AG04450 (cell line): Measurements from ENCODE around the gene PIGP. TPM values are rescaled to one million over a fixed set of nuclear protein-coding genes. Genes with fewer than 3 reads are reported as not detected.
"Not testable (repeated sequence)": the region's sequence is repeated elsewhere in the genome, so short reads cannot be mapped to it uniquely, and the experiment has no call there.

ENCODE experiments used
- CTCF ChIA-PET: fragments of 300-600, 350-600 bp; formaldehyde crosslinking; extraction: SDS; loops from one replicate; lab custom pipeline; 2022; ENCODE audit warnings: antibody characterized with exemption, inconsistent platforms; lab: Charles Lee
- POLR2A ChIA-PET: fragments of 350-600 bp; formaldehyde crosslinking; extraction: SDS; loops from one replicate; lab custom pipeline; 2021; ENCODE audit warnings: antibody characterized with exemption, inconsistent platforms; lab: Yijun Ruan, JAX
- DNase-seq: peaks from one replicate; pipeline ENCODE4 v3.0.0-alpha.2; 2011; ENCODE audit warnings: low read depth, low spot score
- H3K27ac ChIP-seq: one replicate; pipeline ENCODE4 v1.5.1; 2012; ENCODE audit warnings: low read depth, low read length, control low read depth
- H3K27me3 ChIP-seq: one replicate; pipeline ENCODE4 v1.6.0; 2012; ENCODE audit warnings: low read length; ENCODE audit not compliant: control insufficient read depth, insufficient read depth
- H3K4me3 ChIP-seq: 2 replicates; pipeline ENCODE4 v1.5.1; 2011; ENCODE audit warnings: mild to moderate bottlenecking, low read depth, low read length, control low read depth
- H3K9me3 ChIP-seq: 2 replicates; pipeline ENCODE4 v1.5.1; 2012; ENCODE audit warnings: low read length; ENCODE audit not compliant: control insufficient read depth, insufficient read depth
- polyA minus RNA-seq: library from RNA; depleted of rRNA, polyadenylated mRNA; stranded (reverse); fragments of >200 nt; gene quantifications from 2 replicates; pipeline ENCODE4 v1.2.3, GENCODE V29; 2011; rRNA and poly(A)+ RNA removed
- polyA plus RNA-seq: library from polyadenylated mRNA; depleted of rRNA; stranded (reverse); fragments of >200 nt; gene quantifications from 2 replicates; pipeline ENCODE4 v1.2.3, GENCODE V29; 2011; rRNA removed
- TF ChIP-seq, protein P1 (sequence below): IDR thresholded peaks from 2 replicates; pipeline ENCODE4 v1.5.1; 2011; ENCODE audit warnings: low read depth, low read length, control low read depth, inconsistent platforms

The PIGP gene
- polyA plus RNA-seq (21.1 and 29.8 TPM in 2 replicates), polyA minus RNA-seq (4.9 and 8.0 TPM in 2 replicates)

DNA sequence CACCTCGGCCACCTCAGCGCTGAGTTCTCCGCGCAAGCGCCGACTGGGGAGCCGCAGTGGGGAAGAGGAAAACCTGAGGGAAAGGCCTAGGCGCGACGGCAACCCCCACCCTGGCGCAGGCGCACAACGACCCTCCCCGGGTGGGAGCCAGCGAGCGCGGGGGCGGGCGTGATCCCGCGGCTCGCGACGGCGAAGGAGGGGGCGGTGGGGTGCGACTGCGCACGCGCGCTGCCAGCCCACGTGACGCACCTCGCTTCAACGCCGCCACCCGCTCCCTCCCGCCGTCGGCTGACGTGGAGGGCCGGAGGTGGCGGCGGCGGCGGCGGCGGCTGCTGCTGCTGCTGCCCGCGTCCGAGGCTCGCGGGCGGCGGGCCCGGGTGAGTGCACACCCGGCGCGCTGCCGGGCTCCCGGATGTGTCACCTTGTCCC, at the start of gene PIGP, which contains the start of gene TTC3:
TSS of gene PIGP (minus strand) at position 84 of the 429 bp plus-strand sequence. CDS start 556 bp downstream, outside the sequence.
TSS of gene TTC3 (plus strand) at position 267 of the 429 bp plus-strand sequence. CDS start 14,004 bp downstream, outside the sequence.
- Histone ChIP-seq H3K9me3 (peaks cover 2% of the 10 kb centered on the region; the same call in 1 of the 2 replicates), H3K4me3 (peak within 1 kb of the TSS; percentile 92), H3K27me3 (no peaks in the 10 kb centered on the region), H3K27ac (peak within 1 kb of the TSS; percentile 86)
- ChIA-PET CTCF (no interaction called here), POLR2A (interaction anchor here (1.8 kb wide), 1 partner anchor 13 kb away, joined by 6 read pairs; no protein-coding TSS in a partner anchor)
- TF ChIP-seq, protein P1, sequence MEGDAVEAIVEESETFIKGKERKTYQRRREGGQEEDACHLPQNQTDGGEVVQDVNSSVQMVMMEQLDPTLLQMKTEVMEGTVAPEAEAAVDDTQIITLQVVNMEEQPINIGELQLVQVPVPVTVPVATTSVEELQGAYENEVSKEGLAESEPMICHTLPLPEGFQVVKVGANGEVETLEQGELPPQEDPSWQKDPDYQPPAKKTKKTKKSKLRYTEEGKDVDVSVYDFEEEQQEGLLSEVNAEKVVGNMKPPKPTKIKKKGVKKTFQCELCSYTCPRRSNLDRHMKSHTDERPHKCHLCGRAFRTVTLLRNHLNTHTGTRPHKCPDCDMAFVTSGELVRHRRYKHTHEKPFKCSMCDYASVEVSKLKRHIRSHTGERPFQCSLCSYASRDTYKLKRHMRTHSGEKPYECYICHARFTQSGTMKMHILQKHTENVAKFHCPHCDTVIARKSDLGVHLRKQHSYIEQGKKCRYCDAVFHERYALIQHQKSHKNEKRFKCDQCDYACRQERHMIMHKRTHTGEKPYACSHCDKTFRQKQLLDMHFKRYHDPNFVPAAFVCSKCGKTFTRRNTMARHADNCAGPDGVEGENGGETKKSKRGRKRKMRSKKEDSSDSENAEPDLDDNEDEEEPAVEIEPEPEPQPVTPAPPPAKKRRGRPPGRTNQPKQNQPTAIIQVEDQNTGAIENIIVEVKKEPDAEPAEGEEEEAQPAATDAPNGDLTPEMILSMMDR = no peak
- peak; percentile 84 for DNase-seq

DNA sequence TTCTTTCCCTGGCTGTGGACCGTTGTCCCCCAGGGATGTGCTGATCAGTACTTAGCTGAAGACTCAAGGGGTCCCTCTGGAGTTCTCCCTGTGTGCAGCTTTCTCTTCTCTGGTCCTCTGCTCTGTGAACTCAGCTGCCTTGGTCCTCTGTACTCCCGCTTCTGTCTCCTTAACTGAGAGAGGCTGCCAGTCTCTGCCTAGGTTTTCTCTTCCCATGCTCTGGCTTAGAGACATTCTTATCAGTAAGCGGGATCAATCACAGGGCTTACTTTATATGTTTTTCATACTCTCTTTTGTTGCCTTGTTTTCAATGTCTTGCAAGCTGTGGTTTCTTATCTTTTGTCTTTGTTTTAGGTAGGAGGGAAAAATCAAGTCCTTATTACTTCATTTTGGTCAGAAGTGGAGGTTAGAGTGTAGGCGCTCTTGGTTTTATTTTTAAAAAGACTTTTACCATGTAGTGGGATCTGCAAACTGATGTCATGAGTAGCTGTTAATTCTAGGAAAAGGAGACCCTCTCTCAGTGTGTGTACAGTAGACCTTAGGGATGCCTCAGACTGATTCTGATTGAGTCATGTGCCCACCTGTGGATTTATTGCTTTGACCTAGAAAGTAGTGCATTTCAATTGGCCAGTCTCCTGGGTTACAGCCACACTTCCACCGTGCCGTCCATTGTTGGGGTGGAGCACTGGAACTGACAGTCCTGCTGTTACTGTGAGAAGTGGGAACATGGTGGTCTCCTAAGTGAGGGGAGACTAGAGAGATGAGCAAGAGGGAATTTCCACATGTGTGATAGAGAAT, 46.7 kb upstream of the PIGP start:
- TF ChIP-seq, protein P1 = no peak
- CTCF ChIA-PET = no interaction called here
- Histone ChIP-seq H3K27ac (no peak overlapping the region), H3K4me3 (no peak overlapping the region), H3K27me3 (no peaks in the 10 kb centered on the region), H3K9me3 (no peaks in the 10 kb centered on the region)
- no peak for DNase-seq
- POLR2A ChIA-PET = no interaction called here

DNA sequence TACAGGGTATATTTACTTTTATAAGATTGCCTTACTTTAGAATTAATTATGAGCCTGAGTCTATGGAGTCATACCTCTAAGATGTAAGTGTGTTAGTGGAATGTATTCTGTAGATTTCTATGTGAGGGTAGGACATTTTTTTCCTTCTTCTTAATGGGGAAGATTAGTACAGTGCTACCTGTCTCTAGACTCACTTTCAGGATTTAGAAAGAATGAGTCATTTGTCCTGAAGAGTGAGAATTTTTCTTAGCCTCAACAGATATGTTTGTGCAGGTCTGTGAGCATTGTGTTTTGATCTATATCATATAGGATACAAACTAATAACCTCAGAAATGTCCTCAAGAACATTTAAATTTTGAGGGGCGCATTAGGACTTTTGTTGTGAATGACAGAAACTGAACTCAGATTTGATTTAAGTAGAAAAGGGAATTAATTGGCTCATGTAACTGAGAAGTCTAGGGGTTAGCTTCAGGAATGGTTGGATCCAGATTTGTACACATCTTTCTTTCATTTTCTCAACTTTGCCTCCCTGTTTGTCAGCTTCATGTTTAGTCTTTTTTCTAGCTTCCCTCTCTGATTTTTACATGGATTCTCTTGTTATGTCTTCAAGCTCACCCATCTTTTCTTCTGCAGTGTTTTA, 45.4 kb upstream of the PIGP start:
- H3K9me3 ChIP-seq = no peaks in the 10 kb centered on the region
- CTCF ChIA-PET = no interaction called here

DNA sequence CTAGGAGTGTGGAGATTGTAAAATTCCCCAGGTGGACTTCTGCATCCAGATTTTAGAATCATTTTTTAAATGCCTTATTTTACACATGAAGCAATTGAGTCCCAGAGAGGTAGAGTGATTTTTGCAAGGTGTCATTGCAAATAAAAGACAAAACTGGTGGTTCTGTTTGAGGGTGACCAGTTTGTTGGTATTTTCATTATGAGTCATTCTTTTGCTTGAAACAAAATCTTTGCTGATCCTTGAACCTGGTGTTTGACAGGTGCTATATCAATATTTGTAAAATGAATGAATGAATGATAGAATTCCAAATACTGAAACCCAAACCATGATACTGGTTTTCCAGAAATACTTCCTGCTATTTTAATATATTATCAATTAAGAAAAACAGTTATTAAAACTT, 44.3 kb upstream of the PIGP start:
- Histone ChIP-seq H3K9me3 (no peaks in the 10 kb centered on the region), H3K27ac (no peak overlapping the region), H3K27me3 (no peaks in the 10 kb centered on the region), H3K4me3 (no peak overlapping the region)
- no peak for DNase-seq
- TF ChIP-seq, protein P1 = no peak
- POLR2A ChIA-PET = interaction anchor here (0.7 kb wide), 1 partner anchor 20 kb away, joined by 9 read pairs; no protein-coding TSS in a partner anchor
- CTCF ChIA-PET = no interaction called here

More for the DNA sequence above, 45.4 kb upstream of the PIGP start:
- TF ChIP-seq, protein P1 = no peak
- no peak overlapping the region for H3K4me3 ChIP-seq
- H3K27me3 ChIP-seq = no peaks in the 10 kb centered on the region
- DNase-seq = no peak
- POLR2A ChIA-PET = no interaction called here
- no peak overlapping the region for H3K27ac ChIP-seq

DNA sequence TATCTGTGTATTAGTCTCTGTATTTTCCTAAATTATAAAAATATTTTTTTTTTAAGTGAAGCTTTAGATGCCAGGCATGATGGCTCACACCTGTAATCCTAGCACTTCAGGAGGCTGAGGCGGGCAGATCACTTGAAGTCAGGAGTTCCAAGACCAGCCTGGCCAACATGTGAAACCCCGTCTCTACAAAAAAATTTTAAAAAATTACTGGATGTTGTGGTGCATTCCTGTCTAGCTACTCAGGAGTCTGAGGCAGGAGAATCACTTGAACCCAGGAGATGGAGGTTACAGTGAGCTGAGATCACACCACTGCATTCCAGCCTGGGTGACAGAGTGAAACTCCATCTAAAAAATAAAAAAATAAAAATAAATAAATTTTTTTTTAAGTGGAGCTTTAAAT, 43.6 kb upstream of the PIGP start:
- POLR2A ChIA-PET, H3K27ac ChIP-seq, H3K9me3 ChIP-seq, CTCF ChIA-PET, H3K4me3 ChIP-seq, H3K27me3 ChIP-seq, DNase-seq: not testable (repeated sequence)

DNA sequence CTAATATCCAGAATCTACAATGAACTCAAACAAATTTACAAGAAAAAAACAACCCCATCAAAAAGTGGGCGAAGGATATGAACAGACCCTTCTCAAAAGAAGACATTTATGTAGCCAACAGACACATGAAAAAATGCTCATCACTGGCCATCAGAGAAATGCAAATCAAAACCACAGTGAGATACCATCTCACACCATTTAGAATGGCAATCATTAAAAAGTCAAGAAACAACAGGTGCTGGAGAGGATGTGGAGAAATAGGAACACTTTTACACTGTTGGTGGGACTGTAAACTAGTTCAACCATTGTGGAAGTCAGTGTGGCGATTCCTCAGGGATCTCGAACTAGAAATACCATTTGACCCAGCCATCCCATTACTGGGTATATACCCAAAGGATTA, 41.4 kb upstream of the PIGP start:
- H3K27me3 ChIP-seq, POLR2A ChIA-PET, H3K27ac ChIP-seq, DNase-seq, H3K9me3 ChIP-seq, CTCF ChIA-PET, H3K4me3 ChIP-seq: not testable (repeated sequence)

DNA sequence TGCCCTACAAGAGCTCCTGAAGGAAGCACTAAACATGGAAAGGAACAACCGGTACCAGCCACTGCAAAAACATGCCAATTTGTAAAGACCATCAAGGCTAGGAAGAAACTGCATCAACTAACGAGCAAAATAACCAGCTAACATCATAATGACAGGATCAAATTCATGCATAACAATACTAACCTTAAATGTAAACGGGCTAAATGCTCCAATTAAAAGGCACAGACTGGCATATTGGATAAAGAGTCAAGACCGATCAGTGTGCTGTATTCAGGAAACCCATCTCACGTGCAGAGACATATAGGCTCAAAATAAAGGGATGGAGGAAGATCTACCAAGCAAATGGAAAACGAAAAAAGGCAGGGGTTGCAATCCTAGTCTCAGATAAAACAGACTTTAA, 38.2 kb upstream of the PIGP start:
- POLR2A ChIA-PET, H3K27me3 ChIP-seq, H3K9me3 ChIP-seq, DNase-seq, H3K27ac ChIP-seq, H3K4me3 ChIP-seq, CTCF ChIA-PET: not testable (repeated sequence)
